Tongue (tissue), 2 donors: ENCODE results near the gene DDX46. TPM values are rescaled to one million over a fixed set of nuclear protein-coding genes. Genes with fewer than 3 reads are reported as not detected.
"Not testable (repeated sequence)": the region's sequence is repeated elsewhere in the genome, so short reads cannot be mapped to it uniquely, and the experiment has no call there.

Experiments
- DNase-seq: peaks from one replicate; pipeline ENCODE4 v3.0.0-alpha.2; 2015
- total RNA-seq: library from RNA; depleted of rRNA; stranded (reverse); fragments of >200 nt; gene quantifications from one replicate; pipeline ENCODE4 v1.2.3, GENCODE V29; 2014

The DDX46 gene
- total RNA-seq, 1 donor from 2014 or later = 53.6 TPM

GRCh38 chr5:134787692-134788091 lies 29.1 kb downstream of the DDX46 start:
- DNase-seq = no peak

- DNase-seq = no peak
These were observed 33.0 kb downstream of the DDX46 start for GRCh38 chr5:134791580-134791979.

- DNase-seq = no peak
These were observed 33.7 kb downstream of the DDX46 start for GRCh38 chr5:134792286-134792685.

GRCh38 chr5:134793111-134793510 lies 34.5 kb downstream of the DDX46 start:
- DNase-seq = no peak

GRCh38 chr5:134794082-134794481 lies 35.5 kb downstream of the DDX46 start:
- no peak for DNase-seq

GRCh38 chr5:134794819-134795218 lies 36.2 kb downstream of the DDX46 start:
- DNase-seq = no peak

- DNase-seq = no peak
These were observed 39.9 kb downstream of the DDX46 start for GRCh38 chr5:134798468-134798867.

GRCh38 chr5:134803821-134804220 lies 45.2 kb downstream of the DDX46 start:
- DNase-seq = no peak

GRCh38 chr5:134813407-134813806 lies 54.8 kb downstream of the DDX46 start:
- no peak for DNase-seq

- no peak for DNase-seq
These were observed 55.2 kb downstream of the DDX46 start for GRCh38 chr5:134813827-134814226.

- no peak for DNase-seq
These were observed 58.4 kb downstream of the DDX46 start for GRCh38 chr5:134817006-134817405.

- no peak for DNase-seq
These were observed 60.2 kb downstream of the DDX46 start for GRCh38 chr5:134818776-134819175.

- no peak for DNase-seq
These were observed 60.9 kb downstream of the DDX46 start for GRCh38 chr5:134819407-134819963.

- DNase-seq = no peak
These were observed 63.3 kb downstream of the DDX46 start for GRCh38 chr5:134821841-134822240.

- DNase-seq = no peak
These were observed 66.1 kb downstream of the DDX46 start for GRCh38 chr5:134824681-134825080.

GRCh38 chr5:134825212-134825611 lies 66.6 kb downstream of the DDX46 start:
- no peak for DNase-seq

GRCh38 chr5:134833340-134834032 lies 74.9 kb downstream of the DDX46 start:
- peak; percentile 7 for DNase-seq

GRCh38 chr5:134835623-134836022 lies 77.0 kb downstream of the DDX46 start:
- no peak for DNase-seq

GRCh38 chr5:134837530-134838181 lies 79.1 kb downstream of the DDX46 start:
- no peak for DNase-seq

- not testable (repeated sequence) for DNase-seq
These were observed 79.8 kb downstream of the DDX46 start for GRCh38 chr5:134838361-134838760.

GRCh38 chr5:134840811-134841210 lies 82.2 kb downstream of the DDX46 start:
- no peak for DNase-seq

- DNase-seq = no peak
These were observed 85.7 kb downstream of the DDX46 start for GRCh38 chr5:134844252-134844651.

- peak; percentile 17 for DNase-seq
These were observed 86.8 kb downstream of the DDX46 start for GRCh38 chr5:134845335-134845851.
